Glutamatergic neuron (in vitro differentiated cells): ENCODE measurements around the gene EHD4. TPM values are rescaled to one million over a fixed set of nuclear protein-coding genes. Genes with fewer than 3 reads are reported as not detected.

ENCODE experiments used
- DNase-seq: peaks from one replicate; pipeline ENCODE4 v3.0.0; 2022
- H3K27ac Mint-ChIP-seq: one replicate; pipeline ENCODE4 v1.8.0; 2020; ENCODE audit warnings: mild to moderate bottlenecking, mixed read lengths, inconsistent platforms; ENCODE audit not compliant: unreplicated experiment
- H3K27me3 Mint-ChIP-seq: one replicate; pipeline ENCODE4 v1.8.0; 2020; ENCODE audit warnings: mild to moderate bottlenecking, moderate library complexity, mixed read lengths, inconsistent platforms; ENCODE audit not compliant: unreplicated experiment
- H3K36me3 Mint-ChIP-seq: one replicate; pipeline ENCODE4 v1.8.0; 2020; ENCODE audit warnings: mild to moderate bottlenecking, mixed read lengths, inconsistent platforms; ENCODE audit not compliant: unreplicated experiment
- H3K4me1 Mint-ChIP-seq: one replicate; pipeline ENCODE4 v1.8.0; 2020; ENCODE audit warnings: mild to moderate bottlenecking, low read depth, mixed read lengths, inconsistent platforms; ENCODE audit not compliant: unreplicated experiment
- H3K4me3 Mint-ChIP-seq: one replicate; pipeline ENCODE4 v1.8.0; 2020; ENCODE audit warnings: mild to moderate bottlenecking, mixed read lengths, inconsistent platforms; ENCODE audit not compliant: unreplicated experiment
- H3K9me3 Mint-ChIP-seq: one replicate; pipeline ENCODE4 v1.8.0; 2020; ENCODE audit warnings: mild to moderate bottlenecking, moderate library complexity, mixed read lengths, inconsistent platforms; ENCODE audit not compliant: unreplicated experiment
- total RNA-seq: library from RNA; stranded (reverse); fragmentation: NEBNext Ultra II Directional; extraction: Animal tissue kit (Norgen Biotek cat#: 25700); gene quantifications from one replicate; pipeline ENCODE4 v1.2.1, GENCODE V29; 2021; ENCODE audit not compliant: unreplicated experiment
- TF ChIP-seq, protein P1 (sequence below): fragments of 200-600 bp; sonication (generic); IDR thresholded peaks from one replicate; pipeline ENCODE4 v1.5.0; 2021; ENCODE audit not compliant: partially characterized antibody, unreplicated experiment

Gene EHD4
- total RNA-seq, 1 donor from 2014 or later, result 4.0 TPM

GRCh38 chr15:41933771-41934170 is 38.6 kb downstream of the EHD4 start:
- Mint-ChIP-seq H3K4me3 (no peak overlapping the region), H3K27ac (no peak overlapping the region), H3K4me1 (peaks cover 9% of the 10 kb centered on the region)

GRCh38 chr15:41933326-41933725 is 39.0 kb downstream of the EHD4 start:
- H3K9me3 Mint-ChIP-seq, result no peaks in the 10 kb centered on the region
- H3K4me3 Mint-ChIP-seq, result no peak overlapping the region
- no peak for DNase-seq
- peaks cover 2% of the 10 kb centered on the region for H3K27me3 Mint-ChIP-seq
- no peak overlapping the region for H3K27ac Mint-ChIP-seq
- H3K36me3 Mint-ChIP-seq, result no peaks in the 10 kb centered on the region
- H3K4me1 Mint-ChIP-seq, result peaks cover 9% of the 10 kb centered on the region
- TF ChIP-seq, protein P1, sequence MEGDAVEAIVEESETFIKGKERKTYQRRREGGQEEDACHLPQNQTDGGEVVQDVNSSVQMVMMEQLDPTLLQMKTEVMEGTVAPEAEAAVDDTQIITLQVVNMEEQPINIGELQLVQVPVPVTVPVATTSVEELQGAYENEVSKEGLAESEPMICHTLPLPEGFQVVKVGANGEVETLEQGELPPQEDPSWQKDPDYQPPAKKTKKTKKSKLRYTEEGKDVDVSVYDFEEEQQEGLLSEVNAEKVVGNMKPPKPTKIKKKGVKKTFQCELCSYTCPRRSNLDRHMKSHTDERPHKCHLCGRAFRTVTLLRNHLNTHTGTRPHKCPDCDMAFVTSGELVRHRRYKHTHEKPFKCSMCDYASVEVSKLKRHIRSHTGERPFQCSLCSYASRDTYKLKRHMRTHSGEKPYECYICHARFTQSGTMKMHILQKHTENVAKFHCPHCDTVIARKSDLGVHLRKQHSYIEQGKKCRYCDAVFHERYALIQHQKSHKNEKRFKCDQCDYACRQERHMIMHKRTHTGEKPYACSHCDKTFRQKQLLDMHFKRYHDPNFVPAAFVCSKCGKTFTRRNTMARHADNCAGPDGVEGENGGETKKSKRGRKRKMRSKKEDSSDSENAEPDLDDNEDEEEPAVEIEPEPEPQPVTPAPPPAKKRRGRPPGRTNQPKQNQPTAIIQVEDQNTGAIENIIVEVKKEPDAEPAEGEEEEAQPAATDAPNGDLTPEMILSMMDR, result no peak

More at GRCh38 chr15:41933771-41934170, 38.6 kb downstream of the EHD4 start:
- Mint-ChIP-seq H3K27me3 (peaks cover 2% of the 10 kb centered on the region), H3K36me3 (no peaks in the 10 kb centered on the region), H3K9me3 (no peaks in the 10 kb centered on the region)
- no peak for DNase-seq
- TF ChIP-seq, protein P1, result no peak

GRCh38 chr15:41932511-41933289 is 39.7 kb downstream of the EHD4 start:
- TF ChIP-seq, protein P1, result no peak
- H3K4me1 Mint-ChIP-seq, result peaks cover 9% of the 10 kb centered on the region
- no peak overlapping the region for H3K27ac Mint-ChIP-seq
- no peak overlapping the region for H3K4me3 Mint-ChIP-seq
- no peaks in the 10 kb centered on the region for H3K9me3 Mint-ChIP-seq
- peaks cover 2% of the 10 kb centered on the region for H3K27me3 Mint-ChIP-seq
- H3K36me3 Mint-ChIP-seq, result no peaks in the 10 kb centered on the region
- no peak for DNase-seq

- Mint-ChIP-seq H3K4me1 (peaks cover 7% of the 10 kb centered on the region), H3K4me3 (no peak overlapping the region), H3K27me3 (peaks cover 2% of the 10 kb centered on the region), H3K9me3 (no peaks in the 10 kb centered on the region), H3K27ac (no peak overlapping the region), H3K36me3 (no peaks in the 10 kb centered on the region)
- no peak for DNase-seq
- TF ChIP-seq, protein P1, result no peak
These were observed 40.3 kb downstream of the EHD4 start for GRCh38 chr15:41932101-41932500.

DNA sequence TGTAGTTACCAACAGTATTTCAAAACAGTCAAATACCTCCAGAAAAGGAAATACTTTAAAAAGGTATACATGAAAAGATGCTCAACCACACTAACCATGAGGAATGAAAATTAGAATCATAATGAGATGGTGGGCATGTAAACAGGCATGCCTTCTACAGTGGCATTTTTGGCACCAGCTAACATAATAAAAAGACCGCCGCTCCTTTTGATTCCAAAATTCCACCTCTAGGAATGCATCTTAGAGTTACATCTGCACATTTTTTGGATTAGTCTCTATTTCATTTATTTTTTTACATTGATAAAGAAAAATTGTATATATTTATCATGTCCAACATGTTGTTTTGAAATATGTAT is 41.5 kb downstream of the EHD4 start:
- DNase-seq, result no peak
- peaks cover 9% of the 10 kb centered on the region for H3K4me1 Mint-ChIP-seq
- TF ChIP-seq, protein P1, result no peak
- no peak overlapping the region for H3K4me3 Mint-ChIP-seq
- H3K36me3 Mint-ChIP-seq, result no peaks in the 10 kb centered on the region
- no peak overlapping the region for H3K27ac Mint-ChIP-seq
- H3K9me3 Mint-ChIP-seq, result no peaks in the 10 kb centered on the region
- no peaks in the 10 kb centered on the region for H3K27me3 Mint-ChIP-seq
